Stimulated activated naive CD4-positive, alpha-beta T cell treated with Interleukin-2 at 50 U/mL for 16 hours (primary cell): ENCODE measurements around the gene CD101.
"Not testable (repeated sequence)": the region's sequence is repeated elsewhere in the genome, so short reads cannot be mapped to it uniquely, and the experiment has no call there.

Experiments used
- DNase-seq: peaks from one replicate; lab custom pipeline; 2025; lab: John Stamatoyannopoulos, UW

CD101 gene, protein sequence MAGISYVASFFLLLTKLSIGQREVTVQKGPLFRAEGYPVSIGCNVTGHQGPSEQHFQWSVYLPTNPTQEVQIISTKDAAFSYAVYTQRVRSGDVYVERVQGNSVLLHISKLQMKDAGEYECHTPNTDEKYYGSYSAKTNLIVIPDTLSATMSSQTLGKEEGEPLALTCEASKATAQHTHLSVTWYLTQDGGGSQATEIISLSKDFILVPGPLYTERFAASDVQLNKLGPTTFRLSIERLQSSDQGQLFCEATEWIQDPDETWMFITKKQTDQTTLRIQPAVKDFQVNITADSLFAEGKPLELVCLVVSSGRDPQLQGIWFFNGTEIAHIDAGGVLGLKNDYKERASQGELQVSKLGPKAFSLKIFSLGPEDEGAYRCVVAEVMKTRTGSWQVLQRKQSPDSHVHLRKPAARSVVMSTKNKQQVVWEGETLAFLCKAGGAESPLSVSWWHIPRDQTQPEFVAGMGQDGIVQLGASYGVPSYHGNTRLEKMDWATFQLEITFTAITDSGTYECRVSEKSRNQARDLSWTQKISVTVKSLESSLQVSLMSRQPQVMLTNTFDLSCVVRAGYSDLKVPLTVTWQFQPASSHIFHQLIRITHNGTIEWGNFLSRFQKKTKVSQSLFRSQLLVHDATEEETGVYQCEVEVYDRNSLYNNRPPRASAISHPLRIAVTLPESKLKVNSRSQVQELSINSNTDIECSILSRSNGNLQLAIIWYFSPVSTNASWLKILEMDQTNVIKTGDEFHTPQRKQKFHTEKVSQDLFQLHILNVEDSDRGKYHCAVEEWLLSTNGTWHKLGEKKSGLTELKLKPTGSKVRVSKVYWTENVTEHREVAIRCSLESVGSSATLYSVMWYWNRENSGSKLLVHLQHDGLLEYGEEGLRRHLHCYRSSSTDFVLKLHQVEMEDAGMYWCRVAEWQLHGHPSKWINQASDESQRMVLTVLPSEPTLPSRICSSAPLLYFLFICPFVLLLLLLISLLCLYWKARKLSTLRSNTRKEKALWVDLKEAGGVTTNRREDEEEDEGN

DNA sequence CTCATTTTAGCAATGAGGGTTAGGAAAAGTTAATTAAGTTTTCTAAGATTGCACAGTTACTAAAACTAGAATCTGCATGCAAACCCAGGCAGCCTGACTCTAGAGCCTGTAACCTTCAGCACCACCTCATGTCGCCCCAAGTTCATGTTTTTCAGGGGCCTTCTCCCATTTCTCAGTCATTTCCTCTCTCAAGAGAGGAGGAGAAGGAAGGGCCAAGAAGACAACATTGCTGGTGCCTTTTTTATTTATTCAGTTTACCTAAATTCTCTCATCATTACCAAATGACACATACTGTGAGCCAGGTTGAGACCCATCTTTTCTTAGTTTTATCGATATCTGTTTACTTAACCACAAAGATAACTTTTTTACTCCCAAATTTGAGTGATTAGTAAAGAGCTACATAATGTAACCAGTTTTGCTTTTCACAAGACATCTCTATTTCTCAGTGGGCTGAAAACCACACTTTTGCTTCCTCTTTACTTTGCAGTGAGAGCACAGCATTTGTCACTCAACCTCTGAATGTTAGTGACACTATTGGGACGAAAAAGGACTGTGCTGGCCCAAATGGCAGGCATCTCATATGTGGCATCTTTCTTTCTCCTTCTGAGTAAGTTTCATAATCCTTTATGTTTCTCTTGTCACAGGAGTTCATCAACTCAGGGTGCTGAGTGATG is at the start of gene CD101:
TSS of gene CD101 (plus strand) at position 507 of the 674 bp plus-strand sequence. CDS start at position 565, 58 bp downstream.
- DNase-seq = peak; percentile 19

DNA sequence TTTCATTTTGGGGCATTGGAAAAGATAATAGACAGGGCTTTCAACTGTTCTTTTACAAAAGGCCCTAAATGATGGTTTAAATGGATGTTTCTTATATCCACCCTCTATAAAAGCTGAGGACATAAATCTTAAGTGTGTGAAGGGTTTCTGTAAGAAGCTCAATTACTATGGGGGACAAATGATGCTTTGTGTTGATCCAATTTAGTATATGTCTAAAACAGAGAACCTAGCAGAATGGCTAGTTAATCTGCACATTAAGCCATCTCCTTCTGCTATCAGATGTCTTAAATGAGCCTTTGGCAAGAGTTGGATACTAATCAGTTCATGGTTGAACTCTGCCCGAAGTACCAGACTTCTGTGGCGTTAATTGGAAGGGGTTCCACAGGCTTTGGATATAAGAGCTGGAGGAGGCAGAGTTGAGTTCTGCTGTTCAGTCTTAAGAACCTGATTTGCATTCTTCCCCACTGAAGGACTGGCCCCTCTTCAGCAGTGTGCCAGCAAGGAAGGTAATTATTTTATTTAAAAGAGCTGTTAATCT is 48.8 kb upstream of the CD101 start:
- DNase-seq = no peak

DNA sequence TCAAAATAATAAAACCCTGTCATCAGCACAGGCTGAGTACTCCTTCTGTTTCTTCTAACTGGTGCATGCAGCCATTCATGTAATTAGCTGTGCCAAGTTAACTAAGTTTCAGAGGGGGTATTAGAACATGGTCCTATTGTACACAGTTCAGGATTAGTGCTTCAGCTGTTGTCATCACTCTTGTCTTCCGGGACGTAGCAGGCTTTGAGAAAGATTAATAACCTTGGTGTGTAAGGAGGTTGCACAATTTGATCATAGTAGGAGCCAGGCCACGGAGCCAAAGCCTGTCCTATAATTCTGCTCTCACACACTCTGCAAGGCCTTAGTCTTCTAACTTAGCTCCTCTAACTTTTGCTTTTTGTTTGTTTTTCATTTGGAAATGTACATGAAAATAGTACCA is 47.1 kb upstream of the CD101 start:
- no peak for DNase-seq

DNA sequence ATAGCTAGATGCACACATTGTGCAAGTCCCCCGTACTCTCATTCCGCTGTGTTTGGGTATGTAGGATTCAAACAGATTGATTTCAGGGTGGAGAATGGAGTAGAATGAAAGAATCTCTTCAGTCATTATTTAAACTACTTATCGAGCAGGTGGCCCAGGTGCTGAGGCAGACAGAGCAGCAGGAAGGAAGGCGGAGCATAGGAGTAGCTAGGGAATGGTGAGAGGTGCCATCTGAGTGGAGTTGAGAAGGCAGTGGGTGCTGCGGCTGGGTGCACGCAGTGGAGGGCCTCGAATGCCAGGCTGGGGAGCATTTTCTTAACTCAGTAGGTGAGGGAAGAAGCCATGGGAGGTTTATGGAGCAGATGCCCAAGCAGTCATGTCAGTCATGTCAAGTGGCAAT is 45.2 kb upstream of the CD101 start:
- no peak for DNase-seq

DNA sequence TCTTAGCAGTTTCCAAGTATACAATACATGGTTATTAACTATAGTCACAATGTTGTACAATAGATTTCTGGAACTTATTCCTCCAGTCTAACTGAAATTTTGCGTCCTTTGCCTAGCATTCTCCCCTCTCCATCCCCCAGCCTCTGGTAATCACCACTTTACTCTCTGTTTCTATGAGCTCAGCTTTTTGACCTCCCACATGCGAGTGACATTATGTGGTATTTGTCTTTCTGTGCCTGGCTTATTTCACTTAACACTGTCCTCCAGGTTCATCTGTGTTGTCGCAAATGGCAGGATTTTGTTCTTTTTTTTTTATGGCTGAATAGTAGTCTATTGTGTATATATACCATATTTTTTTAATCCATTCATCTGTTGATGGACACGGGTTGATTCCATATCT is 43.9 kb upstream of the CD101 start:
- no peak for DNase-seq

DNA sequence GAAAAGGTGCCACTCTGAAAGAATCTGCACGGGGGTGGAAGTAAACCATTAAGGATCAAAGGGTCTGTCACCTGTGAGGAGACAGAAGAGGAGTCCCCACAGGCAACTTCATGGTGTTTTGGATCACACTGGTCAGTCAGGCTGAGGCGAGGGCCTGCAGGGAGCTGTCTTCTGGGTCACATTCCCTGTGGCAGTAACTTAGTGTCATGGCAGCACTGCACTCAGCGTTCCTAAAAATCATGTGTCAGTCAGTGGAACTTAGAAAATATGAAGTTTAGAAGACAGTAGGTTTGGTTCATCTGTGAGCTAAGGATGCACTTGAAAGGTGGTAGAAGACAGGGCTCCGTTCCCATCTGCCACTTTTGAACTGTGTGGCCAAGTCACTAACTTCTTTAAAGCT is 43.5 kb upstream of the CD101 start:
- DNase-seq = no peak

DNA sequence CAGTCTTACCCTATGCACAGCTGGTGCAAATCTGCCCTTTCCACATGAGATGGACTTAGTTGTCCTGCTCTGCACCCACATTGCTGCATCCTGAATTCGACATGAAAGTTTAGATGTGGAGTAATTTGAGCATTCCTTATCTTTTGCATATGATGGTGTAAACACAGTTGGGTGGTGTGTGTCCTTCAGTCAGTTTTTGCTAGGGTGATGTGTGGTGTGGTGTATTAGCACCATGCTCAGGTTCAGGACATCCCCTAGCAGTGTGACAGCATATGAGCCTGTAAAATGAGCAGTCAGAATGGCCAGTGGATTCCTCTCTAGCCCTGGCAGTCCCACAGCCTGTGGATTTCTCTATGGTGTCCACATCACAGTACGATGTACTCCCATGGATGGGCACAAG is 42.6 kb upstream of the CD101 start:
- no peak for DNase-seq

DNA sequence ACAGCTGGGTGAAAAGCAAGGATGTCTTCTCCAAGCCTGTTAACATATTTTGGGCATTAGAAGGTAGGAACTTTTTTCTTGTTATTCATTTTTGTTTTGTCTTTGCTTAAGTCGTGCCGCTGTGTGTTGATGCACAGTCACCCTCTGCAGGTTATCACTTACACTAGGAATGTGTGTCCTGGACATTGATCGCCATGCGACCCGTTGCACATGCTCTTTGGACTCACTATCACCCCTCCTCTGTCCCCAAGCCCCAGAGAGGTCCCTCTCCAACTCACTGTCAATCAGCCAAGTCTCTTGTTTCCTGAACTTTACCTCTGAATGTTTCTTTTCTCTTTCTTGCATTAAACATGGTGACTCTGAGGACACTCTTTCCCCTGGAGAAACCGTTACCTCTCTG is 40.0 kb upstream of the CD101 start:
- DNase-seq = no peak

DNA sequence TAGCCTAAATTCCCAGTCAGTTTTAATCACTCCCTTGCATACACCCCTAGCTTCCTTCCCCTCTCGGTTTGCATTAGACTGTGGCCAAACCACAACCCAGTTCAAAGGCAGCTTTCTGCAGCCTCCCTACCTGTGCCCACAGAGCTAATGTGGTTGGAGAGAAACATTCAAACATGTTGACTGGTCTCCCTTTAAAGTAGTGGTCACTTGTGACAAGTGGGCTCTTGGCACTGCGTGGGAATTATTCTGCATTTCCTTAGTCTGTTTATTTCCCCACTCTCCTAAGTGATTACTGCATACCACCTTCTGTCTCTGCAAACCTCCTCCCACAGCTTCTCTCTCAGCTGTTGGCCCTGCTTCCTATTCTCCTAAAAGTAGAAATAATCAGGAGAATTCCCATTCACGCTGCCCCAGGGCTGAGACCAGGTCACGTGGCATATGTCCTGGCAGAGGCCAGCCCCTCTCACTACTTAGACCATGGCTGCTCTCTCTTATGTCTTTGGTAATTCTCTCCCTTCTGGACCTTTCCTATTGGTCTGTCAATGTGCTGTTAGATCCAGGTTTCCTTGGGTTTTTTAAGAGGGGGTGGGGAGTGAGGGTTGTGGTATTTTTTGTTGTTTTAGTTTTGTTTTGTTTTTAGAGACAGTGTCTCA is 38.4 kb upstream of the CD101 start:
- peak; percentile 3 for DNase-seq

DNA sequence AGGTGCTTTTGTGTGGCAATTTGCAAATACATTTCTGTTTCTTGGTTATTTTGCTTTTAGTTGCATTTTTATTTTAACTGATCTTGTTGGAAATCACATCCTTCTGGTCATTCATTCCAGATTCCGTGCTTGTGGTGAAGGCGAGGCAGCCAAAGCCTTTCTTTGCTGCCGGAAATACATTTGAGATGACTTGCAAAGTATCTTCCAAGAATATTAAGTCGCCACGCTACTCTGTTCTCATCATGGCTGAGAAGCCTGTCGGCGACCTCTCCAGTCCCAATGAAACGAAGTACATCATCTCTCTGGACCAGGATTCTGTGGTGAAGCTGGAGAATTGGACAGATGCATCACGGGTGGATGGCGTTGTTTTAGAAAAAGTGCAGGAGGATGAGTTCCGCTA is 34.8 kb upstream of the CD101 start:
- DNase-seq = no peak

DNA sequence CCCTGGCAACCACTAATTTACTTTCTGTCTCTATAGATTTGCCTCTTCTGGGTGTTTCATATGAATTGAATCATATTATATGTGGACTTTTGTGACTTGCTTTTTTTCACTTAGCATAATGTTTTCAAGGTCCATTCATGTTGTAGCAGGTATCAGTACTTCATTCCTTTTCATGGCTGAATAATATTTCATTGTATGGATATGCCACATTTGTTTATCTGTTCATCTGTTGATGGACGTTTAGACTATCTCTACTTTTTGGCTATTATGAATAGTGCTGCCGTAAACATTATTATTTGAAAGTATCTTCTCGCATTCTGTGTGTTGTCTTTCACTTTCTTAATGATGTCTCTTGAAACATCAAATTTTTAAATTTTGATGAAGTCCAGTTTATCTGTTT is 32.8 kb upstream of the CD101 start:
- no peak for DNase-seq

DNA sequence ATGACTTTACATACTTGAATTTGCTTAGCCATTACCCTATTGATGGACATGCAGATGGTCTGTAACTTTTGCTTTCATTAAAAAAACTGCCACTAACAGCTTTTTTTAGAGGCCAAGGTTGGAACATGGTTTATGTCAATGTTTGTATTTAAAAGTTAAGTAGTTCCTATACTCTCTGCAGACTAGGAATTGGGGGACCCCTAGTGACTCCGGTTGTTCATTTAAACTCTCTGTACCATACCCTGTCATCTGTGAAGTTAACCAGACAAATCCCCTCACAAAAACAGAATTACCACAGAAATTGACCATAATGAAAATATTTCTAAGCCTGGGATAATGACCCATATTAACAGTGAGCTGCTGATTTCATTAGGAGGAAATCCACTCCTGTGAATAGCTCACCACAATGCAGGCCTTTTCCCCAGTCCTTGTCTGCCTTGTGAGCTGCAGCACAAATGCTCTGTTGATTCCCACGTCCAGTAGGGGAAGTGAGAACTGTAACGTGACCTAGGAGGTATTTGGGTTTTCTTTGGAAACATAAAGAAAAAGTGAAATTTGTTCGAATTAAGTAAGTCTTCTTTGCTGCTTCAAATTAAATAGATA is 30.2 kb upstream of the CD101 start:
- no peak for DNase-seq

DNA sequence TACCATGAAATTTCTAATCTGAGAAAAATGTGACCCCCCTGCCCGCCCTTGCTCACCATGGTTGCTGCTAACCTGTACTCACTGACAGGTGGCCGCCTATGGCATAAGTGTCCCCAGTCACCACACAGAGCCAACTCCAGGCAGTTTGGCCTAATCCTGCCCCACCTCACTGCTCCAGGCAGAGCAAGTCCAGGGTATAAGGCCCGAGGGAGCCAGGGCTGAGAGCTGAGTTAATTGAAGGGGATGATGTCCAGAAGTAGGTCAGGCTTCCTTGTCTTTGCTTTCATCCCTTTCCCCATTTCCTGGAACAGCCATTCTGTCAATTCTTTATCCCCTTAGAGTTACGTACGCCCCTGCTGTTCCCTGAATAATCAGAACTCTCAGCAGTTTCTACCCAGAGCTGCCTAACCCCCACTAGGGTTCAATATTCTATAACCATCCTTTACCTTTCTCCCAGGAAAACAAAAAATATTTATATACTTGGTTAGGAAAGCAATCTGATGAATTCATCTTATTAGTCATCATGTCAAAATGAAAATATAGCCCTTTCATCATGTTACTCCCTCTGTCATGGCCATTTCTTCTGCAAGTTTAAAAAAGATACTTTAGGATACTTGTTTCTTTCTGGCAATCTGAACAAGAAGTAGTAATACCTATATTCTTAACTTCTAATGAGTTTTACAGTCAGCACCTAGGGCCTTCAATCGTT is 29.4 kb upstream of the CD101 start:
- DNase-seq = no peak

DNA sequence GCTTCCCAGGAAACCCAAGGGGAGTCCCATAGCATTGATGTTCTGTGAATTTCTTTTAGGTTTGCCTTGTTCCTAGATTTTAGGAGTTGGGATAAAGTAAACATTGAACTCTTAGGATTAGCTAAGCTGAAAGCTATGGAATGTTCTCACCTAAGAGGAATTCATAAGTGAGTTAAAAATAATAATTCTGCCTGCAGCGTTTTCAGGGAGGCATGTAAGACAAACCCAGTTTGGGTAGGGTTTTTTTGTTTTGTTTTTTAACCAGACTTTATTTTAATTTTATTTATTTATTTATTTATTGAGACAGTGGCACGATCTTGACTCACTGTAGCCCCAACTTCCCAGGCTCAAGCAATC is 28.9 kb upstream of the CD101 start:
- DNase-seq = no peak

DNA sequence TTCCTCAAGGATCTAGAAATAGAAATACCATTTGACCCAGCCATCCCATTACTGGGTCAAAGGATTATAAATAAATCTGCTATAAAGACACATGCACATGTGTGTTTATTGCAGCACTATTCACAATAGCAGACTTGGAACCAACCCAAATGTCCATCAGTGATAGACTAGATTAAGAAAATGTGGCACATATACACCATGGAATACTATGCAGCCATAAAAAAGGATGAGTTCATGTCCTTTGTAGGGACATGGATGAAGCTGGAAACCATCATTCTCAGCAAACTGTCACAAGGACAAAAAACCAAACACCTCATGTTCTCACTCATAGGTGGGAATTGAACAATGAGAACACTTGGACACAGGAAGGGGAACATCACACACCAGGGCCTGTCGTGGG is 21.3 kb upstream of the CD101 start:
- not testable (repeated sequence) for DNase-seq

DNA sequence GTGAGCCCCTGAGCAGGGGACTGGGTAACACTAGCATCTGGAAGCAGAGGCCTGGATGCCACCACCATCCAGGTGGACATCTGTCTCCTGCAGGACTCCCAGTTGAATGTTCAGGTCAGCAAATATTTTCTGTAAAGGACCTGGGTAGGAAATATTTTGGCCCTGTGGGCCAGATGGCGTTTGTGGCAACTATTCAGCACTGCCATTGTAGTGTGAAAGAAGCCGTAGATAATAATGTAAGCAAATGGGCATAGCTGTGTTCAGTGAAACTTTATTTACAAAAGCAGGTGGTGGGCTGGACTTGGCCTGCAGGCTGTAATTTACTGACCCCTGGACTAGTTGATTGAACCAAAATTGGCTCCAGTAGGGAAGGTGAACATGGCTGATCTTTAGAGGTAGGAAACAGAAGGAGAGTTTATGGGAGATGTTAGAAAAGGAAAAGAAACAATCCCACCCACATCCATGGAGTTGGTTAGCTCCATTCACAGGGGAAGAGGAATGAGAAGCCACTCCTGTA is 20.0 kb upstream of the CD101 start:
- no peak for DNase-seq

DNA sequence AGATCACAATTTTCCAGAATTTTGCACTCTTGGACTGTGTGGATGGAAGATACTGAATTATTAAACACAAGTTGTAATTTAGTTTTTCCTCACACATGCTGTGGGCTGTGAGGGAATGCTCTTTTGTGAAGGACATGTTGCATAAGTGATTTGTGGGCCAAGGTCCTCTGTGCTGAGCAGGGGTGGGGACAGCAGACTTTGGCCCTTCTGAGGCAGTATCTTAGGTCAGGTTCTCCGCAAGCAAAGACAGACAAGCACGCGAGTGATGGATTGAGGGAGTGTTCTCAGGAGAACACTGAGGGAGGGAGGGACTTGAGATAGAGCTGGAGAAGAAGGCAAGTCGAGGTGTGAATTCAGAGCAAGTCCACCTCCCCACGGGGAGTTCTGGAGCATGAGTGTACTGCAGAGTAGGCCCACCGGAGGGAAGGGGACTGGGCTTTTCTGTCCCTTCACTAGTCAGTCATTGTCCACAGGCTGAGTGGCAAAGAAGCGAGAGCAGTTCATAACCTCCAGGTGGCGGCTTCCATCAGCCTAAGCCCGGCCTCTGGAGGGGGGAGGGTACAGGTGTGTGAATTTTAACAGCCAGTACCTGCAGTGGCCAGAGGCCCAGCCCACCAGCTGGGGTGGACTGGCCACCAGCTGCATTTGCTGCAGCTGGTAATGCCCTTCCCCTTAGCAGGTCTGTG is 19.1 kb upstream of the CD101 start:
- no peak for DNase-seq

DNA sequence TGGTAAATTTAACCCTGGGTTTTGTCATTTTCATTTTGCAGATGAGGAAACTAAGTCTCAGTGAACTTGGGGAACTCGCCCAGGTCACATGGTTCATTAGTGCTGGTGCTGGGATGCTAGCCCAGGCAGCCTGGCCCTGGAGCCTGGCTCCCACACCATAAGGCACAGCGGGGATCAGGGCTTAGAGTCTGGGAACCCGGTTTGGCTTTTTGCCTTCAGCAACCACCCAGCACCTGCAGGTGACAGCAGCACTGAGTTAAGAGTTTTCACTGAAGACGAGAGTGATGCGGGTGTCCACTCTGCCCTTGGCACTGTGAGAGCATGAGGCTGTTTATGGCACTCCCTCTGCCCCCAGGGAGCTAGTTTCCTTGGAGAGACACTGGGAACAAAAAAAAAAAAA is 18.4 kb upstream of the CD101 start:
- DNase-seq = no peak

DNA sequence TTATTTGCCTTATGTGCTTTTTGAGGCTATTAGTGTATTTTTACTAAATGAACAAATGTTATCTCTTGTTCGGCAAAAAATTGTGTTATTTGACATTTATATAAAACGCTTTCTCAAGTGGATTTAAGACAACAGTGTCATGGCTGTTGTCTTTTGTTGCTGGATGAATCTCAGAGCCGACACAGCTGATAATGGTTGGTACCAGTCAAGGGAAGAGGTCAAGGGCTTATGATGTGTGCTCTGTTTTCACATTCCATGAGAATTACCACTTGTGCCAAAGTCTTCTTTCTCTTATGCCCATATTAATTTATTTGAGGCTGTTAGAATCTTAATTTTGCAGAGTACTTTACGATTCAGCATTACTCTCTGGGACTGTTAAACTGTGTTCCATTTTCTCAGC is 17.9 kb upstream of the CD101 start:
- no peak for DNase-seq
